HG02885 (cell line): ENCODE results near the gene PRR30.
"Not testable (repeated sequence)": the region's sequence is repeated elsewhere in the genome, so short reads cannot be mapped to it uniquely, and the experiment has no call there.

Experiments used
- ATAC-seq: cut with Tn5 transposase; IDR thresholded peaks from one replicate; pipeline ENCODE4 v1.9.1; 2021; ENCODE audit warnings: mild to moderate bottlenecking; ENCODE audit not compliant: unreplicated experiment, poor library complexity

The PRR30 gene

DNA sequence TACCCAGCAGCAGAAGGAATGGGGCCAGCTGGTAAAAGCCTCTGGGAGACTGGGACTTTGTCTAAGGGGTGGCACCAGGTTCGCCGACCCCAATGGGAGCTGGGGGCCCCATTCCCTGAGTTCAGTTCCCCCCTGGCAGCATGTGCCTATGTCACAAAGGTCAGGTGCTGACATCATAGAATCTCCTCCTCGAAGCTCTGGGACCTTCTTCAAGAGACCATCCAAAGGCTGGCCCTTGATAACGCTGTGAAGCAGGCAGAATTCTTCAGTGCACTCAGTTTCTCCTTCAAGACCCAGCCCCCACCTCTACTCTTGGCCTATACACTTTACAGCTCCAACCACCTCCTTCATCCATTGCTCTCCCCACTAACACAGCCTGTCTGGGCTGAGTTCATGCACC is at the start of gene PRR30:
TSS of gene PRR30 (minus strand) at position 101 of the 400 bp plus-strand sequence. CDS start 1,081 bp downstream, outside the sequence.
- ATAC-seq = no peak

- ATAC-seq = no peak
Observed at GRCh38 chr2:27186613-27187345, 47.6 kb upstream of the PRR30 start.

GRCh38 chr2:27185331-27186026 is 46.3 kb upstream of the PRR30 start:
- no peak for ATAC-seq

- ATAC-seq = no peak
Observed at GRCh38 chr2:27184115-27184514, 44.9 kb upstream of the PRR30 start.

- no peak for ATAC-seq
Observed at GRCh38 chr2:27182346-27182745, 43.1 kb upstream of the PRR30 start.

DNA sequence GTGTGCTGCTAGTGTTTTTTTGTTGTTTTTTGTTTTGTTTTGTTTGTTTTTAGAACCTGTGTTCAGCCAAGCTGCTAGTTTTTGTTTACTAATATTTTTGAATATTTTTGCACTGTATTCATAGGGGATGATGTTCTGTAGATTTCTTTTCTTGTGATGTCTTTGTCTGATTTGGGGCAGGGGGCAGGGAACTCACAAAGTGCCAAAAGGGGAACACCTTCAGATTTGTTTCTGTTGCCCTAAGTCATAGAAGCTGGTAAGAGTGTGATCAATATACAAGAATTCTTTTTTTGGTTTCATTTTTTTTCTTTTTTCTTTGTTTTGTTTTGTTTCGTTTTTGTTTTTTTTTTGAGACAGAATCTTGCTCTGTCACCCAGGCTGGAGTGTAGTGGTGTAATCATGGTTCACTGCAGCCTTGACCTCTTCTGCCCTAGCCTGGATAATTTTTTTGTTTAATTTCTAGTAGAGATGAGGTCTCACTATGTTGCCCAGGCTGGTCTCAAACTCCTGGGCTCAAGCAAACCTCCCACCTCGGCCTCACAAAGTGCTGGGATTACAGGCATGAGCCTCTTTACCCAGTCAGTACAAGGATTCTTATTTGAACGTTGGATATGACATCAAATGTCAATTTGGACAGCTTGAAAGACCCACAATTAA is 40.3 kb upstream of the PRR30 start:
- ATAC-seq = no peak

GRCh38 chr2:27178469-27178868 is 39.3 kb upstream of the PRR30 start:
- no peak for ATAC-seq

DNA sequence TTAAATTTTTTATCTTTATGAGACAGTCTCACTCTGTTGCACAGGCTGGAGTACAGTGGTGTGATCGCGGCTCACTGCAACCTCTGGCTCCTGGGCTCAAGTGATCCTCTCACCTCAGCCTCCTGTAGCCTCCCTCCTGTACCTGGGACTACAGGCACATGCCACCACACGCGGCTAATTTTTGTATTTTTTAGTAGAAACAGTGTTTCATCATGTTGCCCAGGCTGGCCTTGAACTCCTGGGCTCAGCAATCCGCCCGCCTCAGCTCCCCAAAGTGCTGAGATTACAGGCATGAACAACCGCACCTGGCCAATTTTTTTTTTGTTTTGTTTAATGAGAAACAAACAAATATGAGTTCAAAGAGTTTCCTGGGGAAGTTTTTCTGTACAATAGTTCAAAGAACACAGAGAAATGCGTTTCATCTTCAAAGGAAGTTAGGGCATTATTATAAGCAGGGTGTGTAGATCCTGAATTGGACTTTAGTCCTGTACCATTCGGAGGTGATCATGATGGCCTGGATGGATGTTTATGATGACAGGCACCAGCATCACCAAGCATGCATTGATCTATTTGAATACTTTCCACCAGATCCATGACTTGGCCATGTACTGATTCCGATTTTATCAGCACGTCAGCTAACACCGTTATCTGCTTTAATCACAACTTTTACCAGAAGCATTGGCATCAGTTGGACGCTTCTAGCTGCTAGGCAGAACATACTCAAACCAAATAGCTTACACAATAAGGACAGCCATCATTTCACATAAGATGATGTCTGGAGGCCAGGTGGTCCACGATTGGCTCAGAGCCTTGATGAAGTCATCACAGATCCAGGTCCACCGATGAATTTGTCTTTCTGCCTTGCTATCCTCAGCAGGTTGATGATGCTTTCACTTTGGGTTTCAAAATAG is 38.5 kb upstream of the PRR30 start:
- ATAC-seq = no peak

- not testable (repeated sequence) for ATAC-seq
Observed at GRCh38 chr2:27175781-27176180, 36.6 kb upstream of the PRR30 start.

DNA sequence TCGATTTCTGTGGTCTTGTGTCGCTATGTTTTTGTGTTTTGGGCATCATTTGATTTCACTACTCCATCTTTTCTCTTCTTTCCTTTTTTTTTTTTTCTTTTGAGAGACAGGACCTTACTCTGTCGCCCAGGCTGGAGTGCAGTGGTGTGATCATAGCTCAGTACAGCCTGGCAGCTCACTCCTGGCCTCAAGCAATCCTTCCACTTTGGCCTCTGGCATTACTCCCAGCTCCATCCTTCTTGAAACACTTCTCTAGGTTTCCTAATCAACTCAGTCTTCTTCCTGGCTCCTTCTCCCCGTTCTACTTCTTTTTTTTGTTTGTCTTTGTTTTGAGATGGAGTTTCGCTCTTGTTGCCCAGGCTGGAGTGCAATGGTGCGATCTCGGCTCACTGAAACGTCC is 36.1 kb upstream of the PRR30 start:
- ATAC-seq = no peak

DNA sequence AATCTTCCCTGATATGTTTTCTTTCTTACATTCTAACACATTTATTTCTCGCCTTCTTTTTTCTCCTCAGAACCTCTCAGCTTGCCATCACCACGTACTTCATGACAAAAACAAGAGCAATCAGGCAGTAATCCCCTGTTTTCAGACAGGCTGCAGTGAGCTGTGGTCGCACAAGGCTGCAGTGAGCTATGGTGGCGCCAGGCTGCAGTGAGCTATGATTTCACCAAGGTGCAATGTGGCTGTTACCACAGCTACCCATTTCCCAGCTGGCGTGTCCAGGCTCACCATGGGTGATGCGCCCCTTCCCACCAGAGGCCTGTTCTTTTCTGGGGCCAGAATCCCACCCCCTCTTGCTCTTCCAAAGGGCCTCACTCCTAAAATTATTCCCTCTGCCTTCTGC is 35.4 kb upstream of the PRR30 start:
- ATAC-seq = no peak

- no peak for ATAC-seq
Observed at GRCh38 chr2:27171351-27171848, 32.2 kb upstream of the PRR30 start.

GRCh38 chr2:27170581-27171337 is 31.5 kb upstream of the PRR30 start:
- ATAC-seq = no peak

GRCh38 chr2:27164960-27165763 is 26.0 kb upstream of the PRR30 start:
- ATAC-seq = no peak

GRCh38 chr2:27162151-27163121 is 23.2 kb upstream of the PRR30 start:
- no peak for ATAC-seq

- ATAC-seq = no peak
Observed at GRCh38 chr2:27160191-27160590, 21.0 kb upstream of the PRR30 start.

GRCh38 chr2:27159271-27159670 is 20.1 kb upstream of the PRR30 start:
- ATAC-seq = no peak

- no peak for ATAC-seq
Observed at GRCh38 chr2:27158468-27158867, 19.3 kb upstream of the PRR30 start.
